Occipital lobe (tissue), 2 donors: ENCODE measurements around the gene EXOC4. TPM values are rescaled to one million over a fixed set of nuclear protein-coding genes. Genes with fewer than 3 reads are reported as not detected.
"Not testable (repeated sequence)": the region's sequence is repeated elsewhere in the genome, so short reads cannot be mapped to it uniquely, and the experiment has no call there.

ENCODE experiments used
- DNase-seq: peaks from one replicate; lab custom pipeline; 2025; lab: John Stamatoyannopoulos, UW
- total RNA-seq: library from RNA; depleted of rRNA; stranded (reverse); fragments of >200 nt; gene quantifications from one replicate; pipeline ENCODE4 v1.2.3, GENCODE V29; 2014

The EXOC4 gene
- total RNA-seq, 1 donor from 2014 or later, result 341 TPM

DNA sequence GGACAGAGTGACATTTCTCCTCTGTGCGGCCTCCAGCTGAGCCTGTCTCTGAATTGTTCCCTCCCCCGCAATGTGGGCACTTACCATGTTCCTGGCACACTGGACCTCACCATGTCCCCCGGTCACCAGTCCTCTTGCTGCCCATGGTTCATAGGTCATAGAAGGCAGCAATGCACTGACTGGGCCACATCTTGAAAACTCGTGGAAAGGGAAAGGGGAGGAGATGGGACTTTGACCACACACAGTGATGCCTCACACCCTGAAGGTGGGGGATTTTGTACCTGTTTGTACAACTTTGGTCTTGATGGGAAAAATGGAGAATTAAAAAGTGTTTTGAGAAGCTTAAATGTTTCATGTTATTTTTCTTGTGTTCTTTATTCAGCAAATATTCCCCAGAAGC lies 812.5 kb downstream of the EXOC4 start:
- DNase-seq, result no peak

DNA sequence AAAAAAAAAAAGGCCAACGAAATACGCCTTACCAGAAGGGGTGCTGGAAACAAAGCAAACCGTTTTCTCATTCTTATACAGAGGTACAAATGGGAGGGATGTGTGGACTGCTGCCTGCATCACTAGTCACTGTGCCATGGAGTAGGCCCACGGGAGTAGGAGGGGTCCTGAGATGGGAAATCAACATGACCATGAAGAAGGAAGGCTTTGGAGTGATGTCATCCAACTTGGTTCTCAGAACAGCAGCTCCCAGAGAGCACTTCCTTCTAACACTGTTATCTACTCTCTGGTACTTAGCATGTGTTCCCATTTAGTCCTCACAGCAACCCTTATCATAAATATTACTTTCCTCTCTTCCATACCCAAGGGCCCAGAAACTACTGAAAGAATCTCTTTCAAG lies 814.3 kb downstream of the EXOC4 start:
- no peak for DNase-seq

DNA sequence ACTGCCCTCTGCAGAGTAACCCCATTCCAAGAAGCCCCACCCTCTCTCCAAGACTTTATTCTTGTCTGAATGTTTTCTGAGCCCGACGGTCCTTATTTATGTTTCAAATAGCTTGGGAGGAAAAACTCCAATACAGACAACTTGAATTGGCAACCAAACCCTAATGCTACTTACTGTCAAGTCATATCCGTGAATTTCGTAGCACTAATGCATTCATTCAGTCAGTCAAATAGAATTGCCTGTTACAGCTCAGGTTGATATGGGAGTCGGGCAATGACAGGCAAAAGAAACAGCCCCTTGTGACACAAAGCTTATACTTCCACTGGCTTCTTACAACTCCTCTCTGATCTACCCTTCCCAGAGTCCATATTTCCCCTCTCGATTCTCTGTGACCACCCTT lies 815.8 kb downstream of the EXOC4 start:
- DNase-seq, result no peak

DNA sequence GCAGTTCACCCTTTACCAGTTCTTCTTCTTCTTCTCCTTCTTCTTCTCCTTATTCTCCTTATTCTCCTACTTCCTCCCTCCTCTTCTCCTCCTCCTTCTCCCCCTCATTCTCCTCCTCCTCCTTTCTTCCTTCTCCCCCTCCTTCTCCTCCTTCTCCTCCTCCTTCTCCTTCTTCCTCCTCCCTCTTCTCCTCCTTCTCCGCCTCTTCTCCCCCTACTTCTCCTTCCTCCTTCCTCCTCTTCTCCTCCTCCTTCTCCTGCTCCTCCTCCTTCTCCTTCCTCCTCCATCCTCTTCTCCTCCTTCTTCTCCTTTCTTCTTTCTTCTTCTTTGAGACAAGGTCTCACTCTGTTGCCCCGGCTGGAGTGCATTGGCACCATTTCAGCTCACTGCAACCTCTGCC lies 816.3 kb downstream of the EXOC4 start:
- no peak for DNase-seq

DNA sequence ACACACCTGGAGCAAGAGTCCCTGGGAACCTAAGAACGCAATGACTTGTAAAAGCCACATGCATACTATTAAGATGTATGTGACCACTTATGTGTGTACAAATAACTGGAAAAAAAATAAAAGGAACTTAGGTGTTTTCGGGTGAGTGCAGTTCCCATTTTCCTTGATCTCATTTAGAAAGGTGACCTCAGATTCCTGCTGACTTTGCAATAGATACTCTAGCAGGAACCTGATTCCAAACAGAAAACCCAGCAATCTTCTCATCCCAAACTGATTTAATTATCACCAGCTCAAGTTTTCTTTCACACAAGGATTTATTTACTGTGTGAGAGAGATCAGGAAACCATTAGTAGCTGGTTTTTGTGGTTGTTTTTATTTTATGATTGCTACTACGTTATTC lies 817.8 kb downstream of the EXOC4 start:
- DNase-seq, result no peak

DNA sequence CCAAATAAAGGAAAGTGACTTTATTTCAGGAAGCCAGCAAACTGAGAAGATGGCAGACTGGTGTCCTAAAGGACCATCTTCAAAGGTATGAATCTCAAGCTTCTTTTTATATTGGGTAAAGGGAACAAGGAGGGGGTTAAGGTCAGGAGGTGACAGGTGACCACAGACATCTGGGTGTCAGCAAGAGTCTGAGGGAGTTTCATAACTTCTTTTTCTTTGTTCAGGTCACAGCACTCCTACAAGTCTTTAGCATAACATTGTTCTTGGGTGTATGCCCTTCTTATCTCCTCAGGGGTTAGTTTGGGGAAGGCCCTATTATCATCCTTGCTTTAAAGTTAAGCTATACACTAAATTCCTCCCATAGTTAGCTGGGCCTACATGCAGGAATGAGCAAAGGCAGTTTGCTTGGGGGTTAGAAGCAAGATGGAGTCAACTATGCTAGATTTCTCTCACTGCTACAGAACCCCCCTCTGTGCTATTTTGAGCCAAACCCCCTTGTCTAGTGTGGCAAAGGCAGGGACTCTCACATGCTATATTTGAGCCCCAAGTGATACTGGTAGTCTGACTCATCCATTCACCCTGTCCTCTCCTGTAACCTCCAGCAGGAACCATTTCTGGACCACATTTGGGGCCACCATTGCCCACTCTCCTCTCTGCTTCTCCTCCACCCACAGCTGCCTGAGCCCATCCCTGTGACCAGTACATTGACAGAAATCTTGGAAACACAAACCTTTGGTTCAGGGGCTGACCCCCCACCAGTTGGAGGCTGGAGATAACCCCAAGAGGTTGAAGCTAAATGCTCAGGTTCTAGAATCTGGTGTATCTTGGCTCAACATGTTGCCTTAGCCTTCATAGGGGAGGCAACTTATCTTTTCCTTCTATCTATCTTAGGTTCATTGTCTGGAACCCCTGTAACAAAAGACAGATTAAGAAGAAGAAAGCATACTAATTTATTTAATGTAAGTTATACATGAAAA lies 818.8 kb downstream of the EXOC4 start:
- no peak for DNase-seq

DNA sequence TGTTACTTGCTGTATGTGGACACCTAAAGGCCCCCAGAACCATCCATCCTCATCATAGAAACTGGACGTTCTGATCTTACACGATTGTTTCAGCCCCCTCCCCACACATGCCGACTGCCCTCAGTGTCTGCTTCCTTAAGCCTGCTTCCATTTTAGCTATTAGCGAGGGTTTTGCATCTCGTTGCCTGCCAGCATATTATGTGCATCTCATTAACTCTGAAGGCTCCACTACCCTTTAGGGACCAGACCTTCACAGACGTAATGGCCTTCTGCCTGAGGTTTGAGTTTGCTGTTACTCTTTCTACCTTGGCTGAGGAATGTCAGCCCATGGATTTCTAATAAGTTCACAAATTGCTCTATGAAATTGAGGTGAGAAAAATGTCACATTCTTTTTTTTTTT lies 820.4 kb downstream of the EXOC4 start:
- DNase-seq, result no peak

DNA sequence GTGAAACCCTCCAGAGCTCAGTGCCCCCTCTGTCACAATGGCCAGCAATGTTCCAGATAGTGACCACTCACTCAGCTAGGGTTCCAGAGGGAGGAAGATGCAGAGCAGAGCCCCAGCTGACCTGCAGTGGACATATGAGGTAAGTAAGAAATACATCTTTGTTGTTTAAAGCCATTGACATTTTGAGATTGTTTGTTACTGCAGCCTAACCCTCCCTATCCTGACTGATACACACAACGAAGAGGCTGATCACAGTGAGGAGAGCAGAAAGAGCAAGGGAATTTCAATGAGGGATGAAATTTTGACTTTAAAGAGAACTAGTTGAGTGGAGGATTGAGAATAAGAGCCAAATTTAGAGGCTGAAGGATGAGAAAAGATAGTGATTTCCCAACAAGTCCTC lies 822.9 kb downstream of the EXOC4 start:
- no peak for DNase-seq

DNA sequence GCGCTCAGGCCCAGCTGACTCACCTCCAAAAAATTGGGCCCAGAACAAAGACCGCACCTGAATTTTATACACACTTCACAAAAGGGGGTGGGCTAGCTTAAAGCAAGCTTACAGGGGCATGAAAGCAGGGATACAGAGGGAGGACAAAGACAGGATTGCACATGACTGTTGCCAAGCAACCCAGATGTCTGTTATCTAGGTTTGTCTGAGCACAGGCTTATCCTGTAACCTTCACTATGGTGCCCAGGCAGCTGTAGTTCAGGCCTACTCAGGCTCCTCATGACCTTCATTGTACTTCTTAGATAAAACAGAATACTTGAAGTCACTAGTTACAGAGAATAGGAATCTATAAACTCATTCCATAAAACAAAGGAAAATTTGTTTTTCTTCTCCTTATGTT lies 824.7 kb downstream of the EXOC4 start:
- not testable (repeated sequence) for DNase-seq

DNA sequence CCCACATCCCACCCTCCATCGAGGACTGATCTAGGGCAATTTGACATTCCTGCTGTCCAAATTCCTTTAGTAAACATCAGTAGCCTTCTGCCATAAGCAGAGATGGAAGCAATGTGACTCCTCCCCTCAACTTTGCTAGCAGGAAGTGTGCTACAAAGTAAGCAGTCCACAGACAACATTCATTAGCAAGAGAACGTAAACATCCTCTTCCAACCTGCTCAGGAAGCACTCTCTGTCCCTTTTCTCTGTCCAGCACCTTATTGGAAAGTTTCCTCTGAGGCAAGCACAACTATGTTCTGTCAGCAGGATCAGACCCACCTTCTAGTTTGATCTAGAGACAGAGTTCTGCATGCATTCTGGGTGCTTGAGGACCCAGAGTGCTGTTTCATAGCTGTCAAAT lies 826.1 kb downstream of the EXOC4 start:
- no peak for DNase-seq

DNA sequence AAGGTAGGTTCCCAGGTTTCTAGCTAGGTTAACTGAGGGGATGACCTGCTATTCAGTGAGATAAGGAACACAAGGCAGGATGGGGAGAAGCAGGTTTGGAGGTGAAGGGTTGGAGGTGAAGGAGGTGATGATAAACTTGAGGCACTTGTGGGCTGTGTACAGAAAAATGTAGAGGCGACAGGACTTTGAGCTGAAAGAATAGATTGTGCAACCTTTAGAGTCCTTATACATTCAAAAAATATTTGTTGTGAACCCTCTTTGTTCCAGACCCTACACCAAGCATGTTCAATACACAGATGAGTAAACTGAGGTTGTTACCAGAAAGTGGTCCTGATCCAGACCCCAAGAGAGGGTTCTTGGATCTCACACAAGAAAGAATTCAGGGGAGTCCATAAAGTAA lies 828.8 kb downstream of the EXOC4 start:
- no peak for DNase-seq

DNA sequence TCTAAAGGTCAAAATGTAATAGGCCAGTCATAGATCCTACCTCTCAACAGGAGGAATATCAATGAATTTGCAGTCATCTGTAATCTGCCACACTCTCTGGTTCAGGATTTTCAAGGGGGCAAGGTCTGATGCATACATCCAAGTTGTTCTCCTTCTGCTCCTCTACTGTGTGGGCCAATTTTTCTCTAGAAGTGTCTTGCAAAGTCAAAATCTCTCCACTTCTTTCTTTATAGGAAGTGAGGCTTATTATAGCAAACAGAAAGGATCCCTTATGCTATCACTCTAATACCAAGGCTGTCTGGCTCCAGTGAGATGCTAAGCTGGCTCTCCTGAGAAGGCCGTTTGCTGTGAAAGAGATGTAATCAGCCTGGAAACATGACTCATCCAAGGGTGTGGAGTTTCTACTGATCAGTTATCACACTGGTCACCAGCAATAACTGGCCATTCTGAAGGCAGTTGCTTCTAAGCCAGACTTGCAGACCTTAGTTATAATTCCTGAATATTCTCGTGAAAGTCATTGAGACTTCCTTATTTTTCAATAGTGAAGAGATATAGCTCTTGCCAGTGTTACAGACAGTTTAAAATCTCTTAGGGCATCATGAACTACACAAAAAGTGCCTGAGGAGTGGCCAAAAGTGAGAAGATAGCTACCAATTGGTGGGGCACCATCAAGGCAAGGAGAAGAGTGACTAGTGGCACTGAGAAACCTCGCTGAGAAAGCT lies 831.0 kb downstream of the EXOC4 start:
- DNase-seq, result no peak

DNA sequence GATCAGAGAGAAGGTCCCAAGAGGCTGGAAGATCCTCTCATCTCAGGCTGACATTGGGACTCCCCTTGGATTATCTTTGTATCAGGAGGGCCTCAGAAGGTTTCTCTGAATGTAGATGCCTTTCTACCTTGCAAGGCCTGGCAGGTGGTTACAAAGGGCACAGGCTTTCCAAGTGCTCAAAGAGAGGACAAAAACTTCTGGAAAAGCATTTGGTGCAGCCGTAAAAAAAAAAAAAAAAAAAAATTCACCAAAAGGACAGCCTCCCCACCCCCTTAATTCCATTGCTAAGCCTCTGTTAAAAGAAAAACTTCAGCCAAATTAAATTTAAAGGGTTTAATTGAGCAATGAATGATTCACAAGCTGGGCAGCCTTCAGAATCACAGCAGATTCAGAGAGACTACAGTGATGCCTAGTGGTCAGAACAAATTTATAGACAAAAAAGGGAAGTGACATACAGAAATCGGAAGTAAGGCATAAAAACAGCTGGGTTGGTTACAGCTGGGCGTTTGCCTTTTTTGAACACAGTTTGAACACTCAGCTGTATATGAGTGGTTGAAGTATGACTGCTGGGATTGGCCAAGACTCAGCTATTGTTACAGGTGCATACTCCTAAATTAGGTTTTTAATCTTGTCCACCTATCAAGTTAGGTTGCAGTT lies 831.7 kb downstream of the EXOC4 start:
- no peak for DNase-seq

DNA sequence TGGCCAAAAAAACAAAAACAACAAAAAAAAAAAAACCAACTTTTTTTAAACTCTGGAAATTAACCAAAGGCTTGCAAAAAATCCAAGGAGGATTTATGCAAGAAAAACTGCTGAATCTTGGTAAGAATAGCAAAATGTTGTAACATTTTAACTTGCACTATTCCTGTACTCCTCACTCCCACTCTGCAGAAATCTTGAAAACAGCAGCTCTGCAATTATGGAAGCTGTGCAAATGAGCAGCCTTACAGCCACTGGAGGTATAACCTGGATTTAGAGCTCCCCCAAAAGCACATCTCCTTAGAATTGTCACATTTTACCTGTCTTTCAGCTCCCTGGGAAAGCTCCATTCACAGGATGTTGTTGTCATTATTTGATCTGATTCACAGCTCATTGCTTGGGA lies 832.4 kb downstream of the EXOC4 start:
- no peak for DNase-seq

DNA sequence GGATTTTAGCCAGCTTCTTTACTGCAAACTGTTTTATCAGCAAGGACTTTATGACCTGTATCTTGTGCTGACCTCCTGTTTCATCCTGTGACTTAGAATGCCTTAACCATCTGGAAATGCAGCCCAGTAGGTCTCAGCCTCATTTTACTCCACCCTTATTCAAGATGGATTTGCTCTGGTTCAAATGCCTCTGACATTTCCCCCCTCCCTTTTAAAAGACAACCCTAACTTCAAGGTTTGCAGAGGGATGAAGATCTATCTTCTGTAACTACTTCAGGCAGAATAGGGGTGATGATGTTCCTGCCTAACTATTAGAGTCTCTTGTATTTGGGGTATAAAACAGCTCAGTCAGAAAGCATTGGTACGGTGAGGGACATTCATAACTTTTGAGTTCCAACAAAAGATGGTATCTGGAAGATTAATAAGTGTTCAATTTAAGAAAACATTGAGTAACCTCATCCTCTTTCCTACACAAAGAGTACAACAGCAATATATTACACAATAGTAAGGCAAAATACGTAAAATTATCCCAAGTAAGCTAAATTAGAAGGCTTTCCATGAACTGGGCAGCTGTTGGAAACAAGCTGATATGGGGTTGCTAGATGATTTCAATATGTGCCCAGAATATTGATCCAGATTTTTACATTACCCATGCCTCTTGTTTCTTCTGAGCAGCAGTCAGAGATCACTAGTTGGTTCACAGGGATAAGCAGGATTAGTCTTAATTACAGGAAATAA lies 834.3 kb downstream of the EXOC4 start:
- DNase-seq, result no peak

DNA sequence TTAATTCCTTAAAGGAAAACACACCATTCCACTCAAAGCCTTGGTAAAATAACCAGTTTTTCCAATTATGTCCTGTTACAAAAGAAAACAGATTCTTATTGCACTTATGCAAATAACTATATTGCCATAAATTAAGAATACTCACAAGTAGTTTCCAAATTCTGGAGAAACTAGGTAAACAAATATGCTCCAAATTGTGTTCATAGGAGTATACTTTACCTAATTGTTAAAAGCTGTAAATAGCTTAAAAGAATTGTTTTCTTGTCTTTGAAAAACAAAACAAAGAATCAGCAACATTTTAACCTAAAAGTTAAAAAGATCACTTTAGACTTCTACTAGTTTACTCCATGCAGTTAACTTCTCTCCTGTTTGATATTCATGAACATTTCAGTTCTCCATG lies 835.3 kb downstream of the EXOC4 start:
- no peak for DNase-seq

DNA sequence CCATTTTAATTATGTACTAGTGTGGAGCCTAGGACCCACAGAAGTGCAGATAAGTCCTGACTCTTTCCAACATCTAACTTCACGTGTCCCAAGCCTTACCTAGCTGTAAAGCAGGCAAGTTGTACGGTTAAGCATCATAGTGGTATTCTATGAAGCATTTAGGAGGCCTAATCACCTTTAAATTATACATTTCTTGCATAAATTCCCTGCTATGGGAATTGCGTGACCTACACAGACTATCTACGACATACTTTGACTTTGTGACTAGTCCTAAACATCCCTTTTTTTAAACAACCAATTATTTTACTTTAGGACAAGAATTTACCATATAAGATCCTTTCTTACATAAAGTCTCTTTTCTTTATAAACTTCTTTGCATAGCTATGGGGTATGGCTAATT lies 836.6 kb downstream of the EXOC4 start:
- no peak for DNase-seq

DNA sequence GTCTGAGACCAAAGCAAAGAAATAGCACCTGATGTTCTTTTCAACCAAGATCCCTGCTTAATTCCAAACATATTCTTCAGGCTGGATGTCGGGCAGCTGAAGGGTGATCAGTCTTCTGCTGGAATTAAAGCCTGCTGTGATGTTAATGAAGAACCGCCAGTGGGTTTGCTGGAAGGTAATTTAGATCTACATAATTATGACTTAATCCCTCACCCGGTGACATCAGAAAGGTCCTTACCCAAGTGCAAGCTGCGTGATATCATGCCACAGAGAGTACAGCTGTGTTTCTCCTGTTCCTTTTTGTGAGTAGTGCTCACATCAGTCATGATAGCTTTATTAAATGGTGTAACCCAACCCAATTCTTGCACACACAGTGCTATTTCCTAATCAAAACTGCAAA lies 845.2 kb downstream of the EXOC4 start:
- no peak for DNase-seq

DNA sequence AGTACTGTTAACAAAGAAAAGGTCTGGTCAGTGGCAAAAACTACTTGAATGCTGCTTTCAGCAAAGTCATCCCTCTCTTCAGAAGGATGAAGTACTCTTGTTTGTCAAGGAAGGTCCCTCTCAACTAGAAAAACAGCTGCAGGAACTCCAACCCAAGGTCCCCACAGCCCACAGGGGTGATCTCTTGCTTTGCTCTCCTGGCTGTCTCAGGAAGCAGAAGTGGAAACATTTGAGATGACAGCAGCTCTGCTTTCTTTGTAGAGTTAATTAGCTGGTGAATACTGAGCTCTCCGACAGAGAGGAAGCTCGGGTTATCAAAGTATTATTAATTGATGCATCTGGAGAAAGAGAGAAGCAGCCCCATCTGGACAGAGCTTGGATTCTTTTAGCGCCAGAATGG lies 848.8 kb downstream of the EXOC4 start:
- no peak for DNase-seq

DNA sequence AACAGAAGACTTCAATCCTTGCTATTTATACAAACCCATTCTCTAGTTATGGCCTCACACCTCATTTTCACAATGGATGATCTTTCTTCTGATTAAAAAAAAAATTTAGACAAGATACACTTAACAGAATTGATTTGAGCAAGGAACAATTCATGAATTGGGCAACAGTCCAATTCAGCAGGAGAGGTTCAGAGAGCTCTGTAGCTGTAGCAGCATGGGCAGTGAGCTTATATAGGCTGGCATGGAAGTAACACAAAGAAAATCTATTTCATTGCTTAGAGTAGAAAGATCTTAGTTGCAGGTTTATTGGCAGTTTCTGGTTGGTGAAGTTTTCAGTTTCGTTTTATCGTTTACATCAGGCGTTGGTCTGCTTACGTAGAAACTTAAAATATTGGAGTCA lies 851.3 kb downstream of the EXOC4 start:
- no peak for DNase-seq

DNA sequence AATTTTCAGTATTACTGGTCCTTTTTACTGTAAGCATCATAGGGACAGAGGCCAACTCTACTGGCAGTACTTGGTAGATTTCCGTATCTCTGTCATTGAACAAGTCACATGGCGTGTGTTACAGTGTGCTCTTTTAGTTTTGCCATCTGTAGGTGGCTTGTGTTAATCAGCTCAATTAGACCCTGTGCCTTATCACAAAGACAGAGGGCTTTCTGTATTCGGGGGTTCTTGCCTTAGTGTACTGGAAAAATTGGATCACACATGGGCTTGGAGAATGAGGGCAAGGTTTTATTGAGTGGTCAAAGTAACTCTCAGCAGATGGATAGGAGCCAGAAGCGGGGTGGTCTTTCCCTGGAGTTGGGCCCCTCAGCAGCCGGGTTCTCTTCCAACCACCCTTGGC lies 853.0 kb downstream of the EXOC4 start:
- DNase-seq, result no peak

DNA sequence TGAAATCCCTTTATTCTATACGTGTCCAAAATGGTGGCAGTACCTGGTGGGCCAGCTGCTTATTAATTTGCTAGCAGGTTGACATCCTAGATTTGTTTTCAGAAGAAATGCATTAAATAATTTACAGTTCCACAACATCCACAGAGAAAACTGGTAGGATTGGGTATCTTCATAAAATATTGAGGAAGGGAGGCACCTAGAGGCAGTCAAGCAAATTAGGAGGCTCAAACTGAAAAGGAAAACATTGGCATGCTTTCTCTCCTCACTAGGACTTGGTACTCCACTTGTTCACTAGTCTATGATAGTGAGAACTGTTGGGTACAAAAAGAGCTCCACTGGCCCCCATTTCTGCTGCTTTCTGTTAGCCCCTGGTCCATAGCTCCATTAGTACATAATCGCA lies 855.9 kb downstream of the EXOC4 start:
- no peak for DNase-seq
